ENCODE measurements around the gene ANKRD6.

GRCh38 chr6:89575562-89575960 lies 142.6 kb downstream of the ANKRD6 start:
- TF ChIP-seq CTCF (IDR thresholded peaks at IDR 0.05; ENCODE audit: extremely low read depth in 1 of 2, insufficient read depth in 1 of 2, low read depth in 1 of 2, low read length in 2 of 2) (no peak), MAX (IDR thresholded peaks at IDR 0.05; ENCODE audit: insufficient read depth, insufficient read length) (no peak), POLR2A (IDR thresholded peaks at IDR 0.05; ENCODE audit: low read depth, low read length) (no peak), EZH2 (IDR thresholded peaks at IDR 0.05; ENCODE audit: borderline replicate concordance, low read depth, low read length, severe bottlenecking) (no peak)
